ENCODE results near the gene RBM33.

GRCh38 chr7:155643804-155644177, 670 bp upstream of the RBM33 start:
- TF ChIP-seq CTCF (IDR thresholded peaks at IDR 0.05; ENCODE audit: insufficient read depth, low read depth, low read length) (no peak), EZH2 (IDR thresholded peaks at IDR 0.05; ENCODE audit: insufficient read depth, low read length) (no peak)
